ENCODE data around the gene ARHGDIA. TPM values are rescaled to one million over a fixed set of nuclear protein-coding genes. Genes with fewer than 3 reads are reported as not detected.

Gene ARHGDIA
- total RNA-seq, 1 experiment from 2014 or later, result 247 TPM

GRCh38 chr17:81822996-81823819, 47.9 kb downstream of the ARHGDIA start:
- Mint-ChIP-seq H3K4me1 (peaks cover 5% of the 10 kb centered on the region), H3K4me3 (no peak overlapping the region), H3K9me3 (no peaks in the 10 kb centered on the region), H3K27ac (no peak overlapping the region), H3K36me3 (no peaks in the 10 kb centered on the region), H3K27me3 (ENCODE audit: low read depth) (no peaks in the 10 kb centered on the region)
- POLR2A ChIA-PET, result no interaction called here
- CTCF ChIA-PET, result interaction anchor here (1.7 to 3.8 kb wide), 2 partner anchors 15 to 32 kb away, joined by 6 to 18 read pairs; no protein-coding TSS in a partner anchor
- no peak for ATAC-seq
- no peak for DNase-seq (ENCODE audit: low spot score)
- TF ChIP-seq ATF2 (CRISPR knock-in tag; IDR thresholded peaks at IDR 0.05; ENCODE audit: borderline replicate concordance, low read depth) (no peak), ZNF425 (CRISPR knock-in tag; conservative IDR thresholded peaks at IDR 0.05) (no peak), NFE2L1 (CRISPR knock-in tag; IDR thresholded peaks at IDR 0.05) (no peak), ATF6 (CRISPR knock-in tag; IDR thresholded peaks at IDR 0.05) (no peak), SMAD4 (CRISPR knock-in tag; IDR thresholded peaks at IDR 0.05) (no peak), NFYB (CRISPR knock-in tag; conservative IDR thresholded peaks at IDR 0.05; ENCODE audit: low read depth) (no peak), ARID4B (CRISPR knock-in tag; IDR thresholded peaks at IDR 0.05; ENCODE audit: borderline replicate concordance) (no peak), ZNF671 (CRISPR knock-in tag; IDR thresholded peaks at IDR 0.05) (no peak), AFF4 (CRISPR knock-in tag; IDR thresholded peaks at IDR 0.05; ENCODE audit: borderline replicate concordance) (no peak), MLX (CRISPR knock-in tag; IDR thresholded peaks at IDR 0.05) (no peak), STAT6 (CRISPR knock-in tag; conservative IDR thresholded peaks at IDR 0.05; ENCODE audit: low read depth) (no peak), ZBTB21 (CRISPR knock-in tag; IDR thresholded peaks at IDR 0.05; ENCODE audit: borderline replicate concordance) (no peak), PREB (CRISPR knock-in tag; IDR thresholded peaks at IDR 0.05; ENCODE audit: borderline replicate concordance) (no peak), ATF1 (CRISPR knock-in tag; IDR thresholded peaks at IDR 0.05) (no peak), JUN (CRISPR knock-in tag; IDR thresholded peaks at IDR 0.05) (no peak)
